ENCODE measurements around the gene NNT.
"Not testable (repeated sequence)": the region's sequence is repeated elsewhere in the genome, so short reads cannot be mapped to it uniquely, and the experiment has no call there.

NNT gene

DNA sequence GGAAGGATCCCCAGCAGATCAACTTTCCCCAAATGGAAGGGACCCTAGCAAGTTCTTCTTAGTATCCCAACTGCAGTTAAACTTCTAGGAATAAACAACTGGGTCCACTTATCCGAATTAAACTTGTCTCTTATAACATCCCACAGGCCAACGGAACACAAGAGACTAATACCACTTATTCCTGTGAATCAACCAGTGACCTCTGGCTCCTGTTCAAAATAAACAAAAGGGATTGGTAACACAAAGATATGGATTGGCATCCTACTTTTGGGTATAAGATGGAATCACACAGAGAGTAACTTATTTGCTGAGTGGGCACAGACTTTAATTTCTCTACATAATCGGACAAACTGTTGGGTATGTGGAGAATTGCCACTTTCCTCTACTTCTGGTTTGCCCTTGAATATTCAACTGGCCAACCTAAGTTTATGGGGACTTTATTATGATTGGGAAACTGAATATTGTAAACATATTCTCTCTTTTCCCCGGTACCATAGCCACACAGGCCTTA, 33.7 kb upstream of the NNT start:
- TF ChIP-seq, protein P1, sequence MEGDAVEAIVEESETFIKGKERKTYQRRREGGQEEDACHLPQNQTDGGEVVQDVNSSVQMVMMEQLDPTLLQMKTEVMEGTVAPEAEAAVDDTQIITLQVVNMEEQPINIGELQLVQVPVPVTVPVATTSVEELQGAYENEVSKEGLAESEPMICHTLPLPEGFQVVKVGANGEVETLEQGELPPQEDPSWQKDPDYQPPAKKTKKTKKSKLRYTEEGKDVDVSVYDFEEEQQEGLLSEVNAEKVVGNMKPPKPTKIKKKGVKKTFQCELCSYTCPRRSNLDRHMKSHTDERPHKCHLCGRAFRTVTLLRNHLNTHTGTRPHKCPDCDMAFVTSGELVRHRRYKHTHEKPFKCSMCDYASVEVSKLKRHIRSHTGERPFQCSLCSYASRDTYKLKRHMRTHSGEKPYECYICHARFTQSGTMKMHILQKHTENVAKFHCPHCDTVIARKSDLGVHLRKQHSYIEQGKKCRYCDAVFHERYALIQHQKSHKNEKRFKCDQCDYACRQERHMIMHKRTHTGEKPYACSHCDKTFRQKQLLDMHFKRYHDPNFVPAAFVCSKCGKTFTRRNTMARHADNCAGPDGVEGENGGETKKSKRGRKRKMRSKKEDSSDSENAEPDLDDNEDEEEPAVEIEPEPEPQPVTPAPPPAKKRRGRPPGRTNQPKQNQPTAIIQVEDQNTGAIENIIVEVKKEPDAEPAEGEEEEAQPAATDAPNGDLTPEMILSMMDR (IDR thresholded peaks at IDR 0.05; ENCODE audit: low read depth, low read length, missing control alignments): no peak
- Histone ChIP-seq H3K27ac (no peak overlapping the region), H3K27me3 (replicated peaks) (no peaks in the 10 kb centered on the region), H3K4me3 (ENCODE audit: low read depth, low read length) (no peak overlapping the region), H3K36me3 (replicated peaks) (no peaks in the 10 kb centered on the region)
- in situ Hi-C loops (cut with HindIII; ENCODE audit: low pct_ligation_motif_present, low sequenced_read_pairs): no loop called here
- DNase-seq: no peak

DNA sequence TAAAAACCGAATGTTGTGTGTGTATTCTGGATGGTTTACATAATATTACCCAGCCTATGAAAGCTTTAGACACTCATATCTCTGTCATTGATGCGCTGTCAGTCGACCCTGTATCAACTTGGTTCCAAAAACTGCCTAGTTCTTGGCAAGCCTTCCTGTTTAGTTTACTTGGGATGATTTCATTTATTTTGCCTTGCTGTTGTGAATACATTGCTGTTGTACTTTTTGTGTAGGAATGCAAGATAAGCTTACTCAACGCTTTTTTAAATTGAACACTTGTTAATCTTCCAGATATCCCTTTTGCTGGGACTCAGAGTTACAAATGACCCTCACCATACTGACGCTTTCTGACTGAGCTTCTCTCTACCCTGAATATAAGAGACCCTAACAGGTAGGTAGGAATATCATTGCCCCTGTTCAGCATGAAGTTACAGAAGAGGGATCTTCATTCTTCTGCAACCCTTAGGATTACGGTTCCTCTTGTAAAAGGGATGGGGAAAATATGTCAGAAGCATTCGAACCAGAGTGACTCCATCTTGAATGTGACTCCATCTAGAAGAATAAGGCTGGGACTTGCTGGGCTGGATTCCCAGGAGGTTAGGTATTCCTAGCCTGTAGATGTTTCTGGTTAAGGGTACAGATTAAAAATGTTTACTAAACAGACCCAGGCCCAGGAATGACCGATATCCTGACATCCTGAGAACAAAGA, 32.4 kb upstream of the NNT start:
- in situ Hi-C loops (cut with HindIII; ENCODE audit: low pct_ligation_motif_present, low sequenced_read_pairs): no loop called here

GRCh38 chr5:43571237-43571636, 31.7 kb upstream of the NNT start:
- H3K36me3 ChIP-seq (replicated peaks): no peaks in the 10 kb centered on the region
- no peak overlapping the region for H3K27ac ChIP-seq
- DNase-seq: no peak
- no peak overlapping the region for H3K4me3 ChIP-seq (ENCODE audit: low read depth, low read length)
- no peaks in the 10 kb centered on the region for H3K27me3 ChIP-seq (replicated peaks)
- in situ Hi-C loops (cut with HindIII; ENCODE audit: low pct_ligation_motif_present, low sequenced_read_pairs): no loop called here
- TF ChIP-seq, protein P1 (IDR thresholded peaks at IDR 0.05; ENCODE audit: low read depth, low read length, missing control alignments): no peak

More for the DNA sequence above, 32.4 kb upstream of the NNT start:
- Histone ChIP-seq H3K4me3 (ENCODE audit: low read depth, low read length) (no peak overlapping the region), H3K27me3 (replicated peaks) (no peaks in the 10 kb centered on the region), H3K27ac (no peak overlapping the region), H3K36me3 (replicated peaks) (no peaks in the 10 kb centered on the region)
- TF ChIP-seq, protein P1 (IDR thresholded peaks at IDR 0.05; ENCODE audit: low read depth, low read length, missing control alignments): no peak
- no peak for DNase-seq

DNA sequence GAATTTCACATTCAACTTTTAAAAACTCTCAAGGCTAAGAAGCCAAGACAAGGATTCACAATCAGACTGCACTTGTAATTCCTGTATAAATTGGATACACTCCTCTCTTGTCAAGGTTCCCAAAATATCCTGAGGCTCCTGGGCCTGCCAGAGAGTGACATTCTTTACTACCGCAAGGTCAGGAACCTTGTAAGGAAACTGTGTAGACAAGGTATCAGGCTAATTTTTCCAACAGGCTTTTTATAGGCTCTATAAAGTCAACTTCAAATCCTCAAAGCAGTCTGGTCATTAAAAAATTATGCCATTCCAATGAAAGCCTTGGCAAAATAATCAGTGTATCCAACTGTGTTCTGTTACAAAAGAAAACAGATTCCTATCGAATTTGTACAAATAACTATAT, 30.6 kb upstream of the NNT start:
- no peak overlapping the region for H3K4me3 ChIP-seq (ENCODE audit: low read depth, low read length)
- TF ChIP-seq, protein P1 (IDR thresholded peaks at IDR 0.05; ENCODE audit: low read depth, low read length, missing control alignments): no peak
- H3K27ac ChIP-seq: no peak overlapping the region
- in situ Hi-C loops (cut with HindIII; ENCODE audit: low pct_ligation_motif_present, low sequenced_read_pairs): no loop called here
- no peaks in the 10 kb centered on the region for H3K27me3 ChIP-seq (replicated peaks)
- H3K36me3 ChIP-seq (replicated peaks): no peaks in the 10 kb centered on the region
- DNase-seq: no peak

- in situ Hi-C loops (cut with HindIII; ENCODE audit: low pct_ligation_motif_present, low sequenced_read_pairs): no loop called here
These were observed 29.9 kb upstream of the NNT start for GRCh38 chr5:43573058-43573457.

DNA sequence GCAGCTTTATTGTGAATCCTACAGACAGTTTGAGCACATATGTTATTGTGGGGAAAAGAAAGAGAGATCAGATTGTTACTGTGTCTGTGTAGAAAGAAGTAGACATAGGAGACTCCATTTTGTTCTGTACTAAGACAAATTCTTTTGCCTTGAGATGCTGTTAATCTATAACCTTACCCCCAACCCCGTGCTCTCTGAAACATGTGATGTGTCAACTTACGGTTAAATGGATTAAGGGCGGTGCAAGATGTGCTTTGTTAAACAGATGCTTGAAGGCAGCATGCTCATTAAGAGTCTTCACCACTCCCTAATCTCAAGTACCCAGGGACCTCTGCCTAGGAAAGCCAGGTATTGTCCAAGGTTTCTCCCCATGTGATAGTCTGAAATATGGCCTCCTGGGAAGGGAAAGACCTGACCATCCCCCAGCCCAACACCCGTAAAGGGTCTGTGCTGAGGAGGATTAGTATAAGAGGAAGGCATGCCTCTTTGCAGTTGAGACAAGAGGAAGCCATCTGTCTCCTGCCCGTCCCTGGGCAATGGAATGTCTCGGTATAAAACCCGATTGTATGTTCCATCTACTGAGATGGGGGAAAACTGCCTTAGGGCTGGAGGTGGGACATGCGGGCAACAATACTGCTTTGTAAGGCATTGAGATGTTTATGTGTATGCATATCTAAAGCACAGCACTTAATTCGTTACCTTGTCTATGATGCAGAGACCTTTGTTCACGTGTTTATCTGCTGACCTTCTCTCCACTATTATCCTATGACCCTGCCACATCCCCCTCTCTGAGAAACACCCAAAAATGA, 22.4 kb upstream of the NNT start:
- H3K27me3 ChIP-seq (replicated peaks); H3K4me3 ChIP-seq (ENCODE audit: low read depth, low read length); H3K36me3 ChIP-seq (replicated peaks); H3K27ac ChIP-seq; DNase-seq; in situ Hi-C loops (cut with HindIII; ENCODE audit: low pct_ligation_motif_present, low sequenced_read_pairs): not testable (repeated sequence)

More at GRCh38 chr5:43573058-43573457, 29.9 kb upstream of the NNT start:
- Histone ChIP-seq H3K36me3 (replicated peaks) (no peaks in the 10 kb centered on the region), H3K27ac (peak overlapping the region; percentile 37), H3K4me3 (ENCODE audit: low read depth, low read length) (no peak overlapping the region), H3K27me3 (replicated peaks) (no peaks in the 10 kb centered on the region)
- no peak for DNase-seq
- TF ChIP-seq, protein P1 (IDR thresholded peaks at IDR 0.05; ENCODE audit: low read depth, low read length, missing control alignments): no peak

Data from brain microvascular endothelial cell (primary cell).